Measurements from ENCODE around the gene NF2.

NF2 gene

GRCh38 chr22:29598684-29599020, 4.8 kb upstream of the NF2 start:
- no peak overlapping the region for H3K4me3 ChIP-seq (ENCODE audit: control insufficient read depth, low read depth, low read length)
- TF ChIP-seq CTCF (conservative IDR thresholded peaks at IDR 0.05; ENCODE audit: control insufficient read depth, insufficient read depth, low read depth, low read length) = no peak
- no peak for DNase-seq (ENCODE audit: low read depth)

- no peak for TF ChIP-seq CTCF (conservative IDR thresholded peaks at IDR 0.05; ENCODE audit: control insufficient read depth, insufficient read depth, low read depth, low read length)
- DNase-seq (ENCODE audit: low read depth) = peak; percentile 33
- H3K4me3 ChIP-seq (ENCODE audit: control insufficient read depth, low read depth, low read length) = peak overlapping the region; percentile 82
Observed at GRCh38 chr22:29604076-29604360, 585 bp downstream of the NF2 start.

GRCh38 chr22:29605527-29605850, 2.1 kb downstream of the NF2 start:
- no peak for DNase-seq (ENCODE audit: low read depth)
- no peak for TF ChIP-seq CTCF (conservative IDR thresholded peaks at IDR 0.05; ENCODE audit: control insufficient read depth, insufficient read depth, low read depth, low read length)
- H3K4me3 ChIP-seq (ENCODE audit: control insufficient read depth, low read depth, low read length) = no peak overlapping the region

- no peak overlapping the region for H3K4me3 ChIP-seq (ENCODE audit: control insufficient read depth, low read depth, low read length)
- TF ChIP-seq CTCF (conservative IDR thresholded peaks at IDR 0.05; ENCODE audit: control insufficient read depth, insufficient read depth, low read depth, low read length) = no peak
- DNase-seq (ENCODE audit: low read depth) = no peak
Observed at GRCh38 chr22:29606320-29606719, 2.9 kb downstream of the NF2 start.

- no peak for DNase-seq (ENCODE audit: low read depth)
- H3K4me3 ChIP-seq (ENCODE audit: control insufficient read depth, low read depth, low read length) = no peak overlapping the region
- no peak for TF ChIP-seq CTCF (conservative IDR thresholded peaks at IDR 0.05; ENCODE audit: control insufficient read depth, insufficient read depth, low read depth, low read length)
Observed at GRCh38 chr22:29607426-29607825, 4.0 kb downstream of the NF2 start.

- DNase-seq (ENCODE audit: low read depth) = no peak
- no peak overlapping the region for H3K4me3 ChIP-seq (ENCODE audit: control insufficient read depth, low read depth, low read length)
- peak; percentile 40 for TF ChIP-seq CTCF (conservative IDR thresholded peaks at IDR 0.05; ENCODE audit: control insufficient read depth, insufficient read depth, low read depth, low read length)
Observed at GRCh38 chr22:29609139-29609538, 5.7 kb downstream of the NF2 start.

- no peak for TF ChIP-seq CTCF (conservative IDR thresholded peaks at IDR 0.05; ENCODE audit: control insufficient read depth, insufficient read depth, low read depth, low read length)
- no peak overlapping the region for H3K4me3 ChIP-seq (ENCODE audit: control insufficient read depth, low read depth, low read length)
- DNase-seq (ENCODE audit: low read depth) = no peak
Observed at GRCh38 chr22:29610780-29611179, 7.3 kb downstream of the NF2 start.
